ENCODE data around the gene CAPN8. TPM values are rescaled to one million over a fixed set of nuclear protein-coding genes. Genes with fewer than 3 reads are reported as not detected.

Gene CAPN8
- total RNA-seq, 4 donors from 2014 or later, result 55.4 to 273 (median 91.6) TPM

GRCh38 chr1:223628233-223629125, 37.0 kb downstream of the CAPN8 start:
- H3K9me3 ChIP-seq, result no peaks in the 10 kb centered on the region
- H3K4me3 ChIP-seq, result no peak overlapping the region
- H3K36me3 ChIP-seq, result no peaks in the 10 kb centered on the region
- H3K27me3 ChIP-seq, result no peaks in the 10 kb centered on the region
- TF ChIP-seq EP300 (IDR thresholded peaks at IDR 0.05; ENCODE audit: low read depth) (no peak), POLR2A (IDR thresholded peaks at IDR 0.05) (no peak), CTCF (IDR thresholded peaks at IDR 0.05) (peak in 4 of 5 experiments; percentile 39 to 60 (median 46)), POLR2AphosphoS5 (IDR thresholded peaks at IDR 0.05) (no peak)
- intact Hi-C loops (cut with DNase I; ENCODE audit: low total_unique reads), result no loop called here
- DNase-seq, result peak; percentile 48
- in situ Hi-C loops (cut with MboI; ENCODE audit: low pct_ligation_motif_present in 1 of 4, low pct_unique_long_range_greater_than_20kb in 1 of 4, low sequenced_read_pairs in 3 of 4), result no loop called here
- WGBS, 2 donors (ENCODE audit: low coverage in 1 of 2), result 58 to 86% methylated on average over 4 to 13 of the region's 13 CpGs
- H3K27ac ChIP-seq, result no peak overlapping the region
- no peaks in the 10 kb centered on the region for H3K4me1 ChIP-seq

GRCh38 chr1:223622132-223622842, 43.2 kb downstream of the CAPN8 start:
- in situ Hi-C loops (cut with MboI; ENCODE audit: low pct_ligation_motif_present in 1 of 4, low pct_unique_long_range_greater_than_20kb in 1 of 4, low sequenced_read_pairs in 3 of 4), result no loop called here
- TF ChIP-seq EP300 (IDR thresholded peaks at IDR 0.05; ENCODE audit: low read depth), result no peak
- TF ChIP-seq CTCF (IDR thresholded peaks at IDR 0.05), result no peak
- TF ChIP-seq POLR2AphosphoS5 (IDR thresholded peaks at IDR 0.05), result no peak
- no peak for TF ChIP-seq POLR2A (IDR thresholded peaks at IDR 0.05)
- H3K27ac ChIP-seq, result no peak overlapping the region
- no peak overlapping the region for H3K4me3 ChIP-seq
- no peaks in the 10 kb centered on the region for H3K9me3 ChIP-seq
- H3K4me1 ChIP-seq, result no peaks in the 10 kb centered on the region
- intact Hi-C loops (cut with DNase I; ENCODE audit: low total_unique reads), result no loop called here
- no peaks in the 10 kb centered on the region for H3K27me3 ChIP-seq
- WGBS, 2 donors (ENCODE audit: low coverage in 1 of 2), result 69 to 87% methylated on average over 5 to 17 of the region's 17 CpGs
- DNase-seq, result no peak
- H3K36me3 ChIP-seq, result no peaks in the 10 kb centered on the region

- H3K27me3 ChIP-seq, result no peaks in the 10 kb centered on the region
- TF ChIP-seq POLR2A (IDR thresholded peaks at IDR 0.05) (no peak), POLR2AphosphoS5 (IDR thresholded peaks at IDR 0.05) (no peak), EP300 (IDR thresholded peaks at IDR 0.05; ENCODE audit: low read depth) (no peak), CTCF (IDR thresholded peaks at IDR 0.05) (no peak)
- in situ Hi-C loops (cut with MboI; ENCODE audit: low pct_ligation_motif_present in 1 of 4, low pct_unique_long_range_greater_than_20kb in 1 of 4, low sequenced_read_pairs in 3 of 4), result no loop called here
- WGBS, 2 donors (ENCODE audit: low coverage in 1 of 2), result 70 to 76% methylated on average over 3 to 10 of the region's 10 CpGs
- H3K4me1 ChIP-seq, result no peaks in the 10 kb centered on the region
- no peaks in the 10 kb centered on the region for H3K9me3 ChIP-seq
- H3K36me3 ChIP-seq, result no peaks in the 10 kb centered on the region
- DNase-seq, result no peak
- intact Hi-C loops (cut with DNase I; ENCODE audit: low total_unique reads), result no loop called here
- H3K27ac ChIP-seq, result no peak overlapping the region
- H3K4me3 ChIP-seq, result no peak overlapping the region
These were observed 44.2 kb downstream of the CAPN8 start for GRCh38 chr1:223621312-223621734.

GRCh38 chr1:223620297-223620897, 45.1 kb downstream of the CAPN8 start:
- Histone ChIP-seq H3K4me3 (no peak overlapping the region), H3K36me3 (no peaks in the 10 kb centered on the region), H3K27ac (no peak overlapping the region), H3K4me1 (no peaks in the 10 kb centered on the region), H3K9me3 (no peaks in the 10 kb centered on the region), H3K27me3 (no peaks in the 10 kb centered on the region)
- intact Hi-C loops (cut with DNase I; ENCODE audit: low total_unique reads), result no loop called here
- TF ChIP-seq POLR2AphosphoS5 (IDR thresholded peaks at IDR 0.05) (no peak), EP300 (IDR thresholded peaks at IDR 0.05; ENCODE audit: low read depth) (no peak), POLR2A (IDR thresholded peaks at IDR 0.05) (no peak), CTCF (IDR thresholded peaks at IDR 0.05) (no peak)
- in situ Hi-C loops (cut with MboI; ENCODE audit: low pct_ligation_motif_present in 1 of 4, low pct_unique_long_range_greater_than_20kb in 1 of 4, low sequenced_read_pairs in 3 of 4), result no loop called here
- WGBS, 2 donors (ENCODE audit: low coverage in 1 of 2), result 70% methylated on average over 9 of the region's 9 CpGs; no CpG with 5 or more reads in 1 of the 2 donors
- no peak for DNase-seq

Data from transverse colon (tissue), 4 donors.